Measurements from ENCODE around the gene CDH13. TPM values are rescaled to one million over a fixed set of nuclear protein-coding genes. Genes with fewer than 3 reads are reported as not detected.

Gene CDH13
- total and polyA plus RNA-seq, 2 experiments from 2014 or later: 1.6 to 4.4 TPM

DNA sequence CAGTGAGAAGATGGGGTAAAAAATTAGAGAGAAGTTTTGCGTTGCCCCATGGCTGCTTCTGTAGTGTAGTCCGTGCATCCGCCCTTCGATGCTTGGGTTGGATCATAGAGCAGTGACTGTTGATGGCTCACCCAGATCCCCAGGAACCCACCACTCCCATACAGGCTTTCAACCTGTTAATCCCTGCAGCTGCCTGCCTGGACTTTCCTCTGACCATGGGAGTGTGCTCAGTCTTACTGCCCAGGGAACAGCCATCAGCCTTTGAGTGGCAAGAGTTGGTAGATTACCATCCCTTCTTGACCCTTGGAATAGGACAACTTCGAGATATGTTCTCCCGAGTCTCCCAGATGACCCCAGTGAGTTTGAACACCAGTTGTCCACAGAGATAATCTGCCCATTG, 881.5 kb downstream of the CDH13 start (continued):
- no peak for TF ChIP-seq ETS1 (IDR thresholded peaks at IDR 0.05)
- TF ChIP-seq ZNF114 (CRISPR knock-in tag; IDR thresholded peaks at IDR 0.05): no peak
- no peak for TF ChIP-seq ZNF462 (CRISPR knock-in tag; IDR thresholded peaks at IDR 0.05)
- TF ChIP-seq STAT1 (IDR thresholded peaks at IDR 0.05; ENCODE audit: unreplicated experiment): no peak
- TF ChIP-seq POLR2AphosphoS5 (IDR thresholded peaks at IDR 0.05; ENCODE audit: low read depth): no peak
- TF ChIP-seq EZH2 (IDR thresholded peaks at IDR 0.05; ENCODE audit: low read depth, unreplicated experiment): no peak

DNA sequence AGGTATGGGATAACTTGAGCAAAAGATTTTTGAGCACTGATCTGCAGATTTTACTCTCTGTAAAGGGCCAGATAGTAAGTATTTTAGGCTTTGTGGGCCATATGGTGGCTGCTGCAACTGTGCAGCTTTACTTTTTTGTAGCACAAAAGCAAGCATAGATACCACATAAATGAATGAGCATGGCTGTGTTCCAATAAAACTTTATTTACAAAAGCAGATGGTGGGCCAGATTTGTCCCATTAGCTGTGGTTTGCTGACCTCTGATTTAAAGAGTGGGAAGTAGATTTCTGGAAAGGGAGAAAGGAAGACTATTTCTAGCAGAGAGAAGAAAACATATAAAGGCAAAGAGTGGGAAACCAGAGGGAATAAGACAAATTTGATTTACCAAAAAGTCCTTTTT, 882.5 kb downstream of the CDH13 start:
- ATAC-seq (no peak), DNase-seq (ENCODE audit: low spot score) (no peak)
- H3K27me3 Mint-ChIP-seq (ENCODE audit: insufficient read depth, low read depth, poor library complexity): peaks cover 2% of the 10 kb centered on the region
- Histone ChIP-seq H3K4me2 (no peak overlapping the region), H3K27me3 (ENCODE audit: insufficient read depth) (no peaks in the 10 kb centered on the region), H3K9me2 (ENCODE audit: insufficient read depth) (peaks cover 9% of the 10 kb centered on the region; the same call in 1 of the 2 replicates), H3F3A (replicated peaks; ENCODE audit: low read depth) (no peaks in the 10 kb centered on the region), H3K4me3 (no peak overlapping the region), H3K36me3 (ENCODE audit: insufficient read depth) (no peaks in the 10 kb centered on the region), H3K27ac (ENCODE audit: low read depth) (no peak overlapping the region), H4K20me1 (replicated peaks; ENCODE audit: insufficient read depth) (no peaks in the 10 kb centered on the region), H3K4me1 (ENCODE audit: insufficient read depth) (no peaks in the 10 kb centered on the region), H2AFZ (no peak overlapping the region), H3K79me2 (replicated peaks; ENCODE audit: insufficient read depth) (no peaks in the 10 kb centered on the region)
- H3K4me1 Mint-ChIP-seq: no peaks in the 10 kb centered on the region
- H3K4me3 Mint-ChIP-seq: no peak overlapping the region
- H3K9me3 Mint-ChIP-seq: peaks cover 2% of the 10 kb centered on the region; the same call in 2 of the 3 replicates
- no peak overlapping the region for H3K27ac Mint-ChIP-seq
- TF ChIP-seq ZNF462 (CRISPR knock-in tag; IDR thresholded peaks at IDR 0.05) (no peak), ZNF331 (CRISPR knock-in tag; IDR thresholded peaks at IDR 0.05; ENCODE audit: low read depth) (no peak), STAT1 (IDR thresholded peaks at IDR 0.05; ENCODE audit: unreplicated experiment) (no peak), EZH2 (IDR thresholded peaks at IDR 0.05; ENCODE audit: low read depth, unreplicated experiment) (no peak), JUNB (IDR thresholded peaks at IDR 0.05; ENCODE audit: unreplicated experiment) (no peak), NANOG (IDR thresholded peaks at IDR 0.05; ENCODE audit: borderline replicate concordance) (no peak), EZH2phosphoT487 (IDR thresholded peaks at IDR 0.05; ENCODE audit: unreplicated experiment) (no peak)
- H3K36me3 Mint-ChIP-seq (ENCODE audit: low read depth): no peaks in the 10 kb centered on the region

Data from GM23338 (cell line).